Activated CD8-positive, alpha-beta T cell treated with anti-CD3 and anti-CD28 coated beads for 36 hours (primary cell): ENCODE measurements around the gene CYP46A1. TPM values are rescaled to one million over a fixed set of nuclear protein-coding genes. Genes with fewer than 3 reads are reported as not detected.

Source experiments
- ATAC-seq: fragments of 200-7000 bp; cut with Tn5 transposase; one replicate; pipeline ENCODE4 v1.10.0; 2021; ENCODE audit warnings: mild to moderate bottlenecking, moderate library complexity
- CTCF ChIA-PET: fragments of 350-600 bp; sonication (Branson Sonifier 250); formaldehyde crosslinking; loops from one replicate; lab custom pipeline; 2021; ENCODE audit warnings: antibody characterized with exemption; lab: Charles Lee
- POLR2A ChIA-PET: fragments of 350-600 bp; sonication (Branson Sonifier 250); formaldehyde crosslinking; loops from one replicate; lab custom pipeline; 2021; ENCODE audit warnings: antibody characterized with exemption; lab: Charles Lee
- DNase-seq: peaks from one replicate; pipeline ENCODE4 v3.0.0-alpha.2; 2020
- H3K27ac Mint-ChIP-seq: one replicate; pipeline ENCODE4 v1.8.0; 2021; ENCODE audit warnings: mild to moderate bottlenecking, mixed read lengths
- H3K27me3 Mint-ChIP-seq: one replicate; pipeline ENCODE4 v1.8.0; 2021; ENCODE audit warnings: mixed read lengths
- H3K36me3 Mint-ChIP-seq: one replicate; pipeline ENCODE4 v1.8.0; 2021; ENCODE audit warnings: low read depth, mixed read lengths
- H3K4me1 Mint-ChIP-seq: one replicate; pipeline ENCODE4 v1.8.0; 2021; ENCODE audit warnings: low read depth, mixed read lengths
- H3K4me3 Mint-ChIP-seq: one replicate; pipeline ENCODE4 v1.8.0; 2021; ENCODE audit warnings: mild to moderate bottlenecking, moderate library complexity, mixed read lengths
- H3K9me3 Mint-ChIP-seq: one replicate; pipeline ENCODE4 v1.8.0; 2021; ENCODE audit warnings: mixed read lengths
- CTCF ChIP-seq: fragments of 200-600 bp; IDR thresholded peaks from one replicate; pipeline ENCODE4 v1.8.0; 2022; ENCODE audit warnings: antibody characterized with exemption, mild to moderate bottlenecking
- intact Hi-C: fragments of 100-400 bp; cut with micrococcal nuclease; formaldehyde crosslinking; loops from one replicate; pipeline ENCODE4 v1.10.0; 2022
- total RNA-seq, 2 experiments: library from RNA; stranded (reverse); gene quantifications; one replicate each; pipeline ENCODE4 v1.2.3, GENCODE V29; 2021

CYP46A1 gene
- total RNA-seq, 2 experiments from 2014 or later = 0.16 to 0.20 TPM

- no peak overlapping the region for H3K27ac Mint-ChIP-seq
- ChIA-PET POLR2A (no interaction called here), CTCF (no interaction called here)
- no peak for DNase-seq
- no peak for ATAC-seq
- peaks cover 32% of the 10 kb centered on the region for H3K27me3 Mint-ChIP-seq
- TF ChIP-seq CTCF = no peak
- intact Hi-C loops = no loop called here
- H3K36me3 Mint-ChIP-seq = no peaks in the 10 kb centered on the region
- peaks cover 4% of the 10 kb centered on the region for H3K4me1 Mint-ChIP-seq
- H3K4me3 Mint-ChIP-seq = no peak overlapping the region
- no peaks in the 10 kb centered on the region for H3K9me3 Mint-ChIP-seq
Observed at GRCh38 chr14:99662846-99663245, 21.3 kb upstream of the CYP46A1 start.

GRCh38 chr14:99663386-99664057, 20.6 kb upstream of the CYP46A1 start:
- H3K27ac Mint-ChIP-seq = no peak overlapping the region
- peaks cover 4% of the 10 kb centered on the region for H3K4me1 Mint-ChIP-seq
- no peak overlapping the region for H3K4me3 Mint-ChIP-seq
- no peaks in the 10 kb centered on the region for H3K9me3 Mint-ChIP-seq
- intact Hi-C loops = no loop called here
- ChIA-PET CTCF (no interaction called here), POLR2A (no interaction called here)
- peaks cover 25% of the 10 kb centered on the region for H3K27me3 Mint-ChIP-seq
- DNase-seq (no peak), ATAC-seq (no peak)
- no peaks in the 10 kb centered on the region for H3K36me3 Mint-ChIP-seq
- TF ChIP-seq CTCF = no peak

- Mint-ChIP-seq H3K4me1 (peaks cover 4% of the 10 kb centered on the region), H3K27me3 (peaks cover 20% of the 10 kb centered on the region), H3K9me3 (no peaks in the 10 kb centered on the region), H3K36me3 (no peaks in the 10 kb centered on the region), H3K27ac (no peak overlapping the region), H3K4me3 (no peak overlapping the region)
- intact Hi-C loops = no loop called here
- ATAC-seq (no peak), DNase-seq (no peak)
- ChIA-PET CTCF (no interaction called here), POLR2A (no interaction called here)
- TF ChIP-seq CTCF = no peak
Observed at GRCh38 chr14:99664058-99664936, 19.8 kb upstream of the CYP46A1 start.

- DNase-seq (no peak), ATAC-seq (no peak)
- no peak for TF ChIP-seq CTCF
- Mint-ChIP-seq H3K27me3 (peaks cover 19% of the 10 kb centered on the region), H3K27ac (no peak overlapping the region), H3K4me3 (no peak overlapping the region), H3K36me3 (no peaks in the 10 kb centered on the region), H3K4me1 (peaks cover 4% of the 10 kb centered on the region), H3K9me3 (no peaks in the 10 kb centered on the region)
- CTCF ChIA-PET = no interaction called here
- POLR2A ChIA-PET = no interaction called here
- intact Hi-C loops = no loop called here
Observed at GRCh38 chr14:99664937-99665273, 19.2 kb upstream of the CYP46A1 start.

GRCh38 chr14:99666533-99666932, 17.6 kb upstream of the CYP46A1 start:
- no peak for TF ChIP-seq CTCF
- CTCF ChIA-PET = no interaction called here
- POLR2A ChIA-PET = no interaction called here
- Mint-ChIP-seq H3K36me3 (no peaks in the 10 kb centered on the region), H3K27me3 (peaks cover 8% of the 10 kb centered on the region), H3K9me3 (no peaks in the 10 kb centered on the region), H3K4me1 (no peaks in the 10 kb centered on the region), H3K27ac (no peak overlapping the region), H3K4me3 (no peak overlapping the region)
- DNase-seq (no peak), ATAC-seq (no peak)
- intact Hi-C loops = no loop called here
